Trophoblast cell (in vitro differentiated cells and primary cell): ENCODE measurements around the gene SMIM14.

Experiments used
- DNase-seq, 2 donors: peaks; one replicate each; pipeline ENCODE4 v3.0.0-alpha.2; 2016
- H2AFZ ChIP-seq: 2 replicates; pipeline ENCODE4 v1.6.1; 2013; ENCODE audit warnings: low read length, moderate library complexity, mild to moderate bottlenecking; ENCODE audit not compliant: insufficient read depth, poor library complexity
- H2AK5ac ChIP-seq: 2 replicates; pipeline ENCODE4 v1.6.1; 2013; ENCODE audit warnings: mild to moderate bottlenecking, low read length
- H2BK120ac ChIP-seq: 2 replicates; pipeline ENCODE4 v1.6.1; 2013; ENCODE audit warnings: low read length, mild to moderate bottlenecking, moderate library complexity; ENCODE audit not compliant: insufficient read depth, poor library complexity
- H2BK12ac ChIP-seq: 2 replicates; pipeline ENCODE4 v1.6.1; 2013; ENCODE audit warnings: mild to moderate bottlenecking, low read length, moderate library complexity
- H2BK5ac ChIP-seq: 2 replicates; pipeline ENCODE4 v1.6.1; 2013; ENCODE audit warnings: low read length, low read depth, moderate library complexity, mild to moderate bottlenecking; ENCODE audit not compliant: poor library complexity
- H3K14ac ChIP-seq: 2 replicates; pipeline ENCODE4 v1.6.1; 2013; ENCODE audit warnings: mild to moderate bottlenecking, low read length
- H3K18ac ChIP-seq: 2 replicates; pipeline ENCODE4 v1.6.1; 2013; ENCODE audit warnings: mild to moderate bottlenecking, low read length
- H3K23ac ChIP-seq: 2 replicates; pipeline ENCODE4 v1.6.1; 2013; ENCODE audit warnings: low read length
- H3K27ac ChIP-seq: 2 replicates; pipeline ENCODE4 v1.5.1; 2013; ENCODE audit warnings: low read depth, mild to moderate bottlenecking, inconsistent platforms, low read length, moderate library complexity
- H3K27me3 ChIP-seq: 2 replicates; pipeline ENCODE4 v1.6.1; 2013; ENCODE audit warnings: inconsistent platforms, mild to moderate bottlenecking, low read length, moderate library complexity; ENCODE audit not compliant: insufficient read depth
- H3K36me3 ChIP-seq, 2 experiments: 1 replicate in 1 of 2; 2 replicates in 1 of 2; pipeline ENCODE4 v1.6.1; 2013; ENCODE audit warnings: low read length in 2 of 2, mild to moderate bottlenecking in 2 of 2, moderate library complexity in 1 of 2; ENCODE audit not compliant: insufficient read depth in 2 of 2, control insufficient read depth in 1 of 2
- H3K4ac ChIP-seq: 2 replicates; pipeline ENCODE4 v1.6.1; 2013; ENCODE audit warnings: low read depth, mild to moderate bottlenecking, low read length, moderate library complexity
- H3K4me1 ChIP-seq, 2 experiments: 1 replicate in 1 of 2; 2 replicates in 1 of 2; pipeline ENCODE4 v1.6.1; 2013; ENCODE audit warnings: low read length in 2 of 2, mild to moderate bottlenecking in 2 of 2, moderate library complexity in 1 of 2; ENCODE audit not compliant: insufficient read depth in 2 of 2, control insufficient read depth in 1 of 2
- H3K4me2 ChIP-seq: 2 replicates; pipeline ENCODE4 v1.6.1; 2013; ENCODE audit warnings: inconsistent platforms, mild to moderate bottlenecking, low read length, moderate library complexity
- H3K4me3 ChIP-seq: 2 replicates; pipeline ENCODE4 v1.5.1; 2013; ENCODE audit warnings: mild to moderate bottlenecking, low read depth, low read length, inconsistent platforms
- H3K79me1 ChIP-seq: one replicate; pipeline ENCODE4 v1.6.1; 2013; ENCODE audit warnings: low read length
- H3K79me2 ChIP-seq: 2 replicates; pipeline ENCODE4 v1.6.1; 2013; ENCODE audit warnings: low read length, mild to moderate bottlenecking; ENCODE audit not compliant: control insufficient read depth, insufficient read depth, poor library complexity
- H3K9ac ChIP-seq: 2 replicates; pipeline ENCODE4 v1.6.1; 2013; ENCODE audit warnings: mild to moderate bottlenecking, low read length
- H3K9me3 ChIP-seq: 2 replicates; pipeline ENCODE4 v1.6.1; 2013; ENCODE audit warnings: low read depth, mild to moderate bottlenecking, control low read depth, inconsistent platforms, low read length; ENCODE audit not compliant: insufficient read depth
- H4K12ac ChIP-seq: 2 replicates; pipeline ENCODE4 v1.6.1; 2013; ENCODE audit warnings: low read depth, mild to moderate bottlenecking, low read length, moderate library complexity
- H4K8ac ChIP-seq: 2 replicates; pipeline ENCODE4 v1.6.1; 2013; ENCODE audit warnings: low read depth, mild to moderate bottlenecking, low read length, moderate library complexity
- H4K91ac ChIP-seq: one replicate; pipeline ENCODE4 v1.6.1; 2013; ENCODE audit warnings: low read depth, mild to moderate bottlenecking, low read length, moderate library complexity
- WGBS: extraction: QIAGEN DNeasy Blood & Tissue Kit; methylation state at CpG from one replicate; pipeline ENCODE4 v1.1.7; 2013; ENCODE audit warnings: missing lambda C conversion rate; ENCODE audit not compliant: insufficient read length, insufficient coverage; ENCODE audit errors: extremely low coverage; 5-methylcytosine and 5-hydroxymethylcytosine counted together

The SMIM14 gene

DNA sequence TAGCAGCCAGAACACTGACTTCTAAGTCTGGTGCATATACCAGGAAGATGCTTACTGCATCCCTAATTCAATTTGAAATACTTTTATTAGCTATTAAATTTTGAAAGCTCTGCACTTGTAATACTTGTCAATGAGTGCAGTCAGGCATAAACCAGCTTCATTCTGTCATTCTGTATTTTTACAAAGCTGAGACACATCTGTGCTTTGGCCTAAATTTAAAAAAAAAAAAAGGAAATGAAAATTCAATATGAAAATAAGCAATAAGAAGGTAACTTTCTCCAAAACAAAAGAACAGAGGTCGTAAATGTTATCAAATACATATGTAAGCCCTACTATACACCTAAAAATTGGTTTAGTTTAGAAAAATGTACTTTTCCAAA, 7.0 kb downstream of the SMIM14 start:
- Histone ChIP-seq H3K36me3 (peaks cover 0 to 2% of the 10 kb centered on the region in 2 experiments), H3K14ac (no peak overlapping the region), H4K12ac (no peak overlapping the region), H3K9ac (no peak overlapping the region), H3K9me3 (no peaks in the 10 kb centered on the region), H3K4ac (no peak overlapping the region), H2BK120ac (no peak overlapping the region), H3K23ac (no peak overlapping the region), H3K79me2 (no peaks in the 10 kb centered on the region), H3K27me3 (no peaks in the 10 kb centered on the region), H2AK5ac (no peak overlapping the region), H2BK5ac (no peak overlapping the region), H3K4me1 (peaks cover 0 to 2% of the 10 kb centered on the region in 2 experiments), H4K91ac (no peak overlapping the region), H2AFZ (no peak overlapping the region), H4K8ac (no peak overlapping the region), H3K4me3 (no peak overlapping the region), H3K18ac (no peak overlapping the region), H3K27ac (no peak overlapping the region), H3K79me1 (no peaks in the 10 kb centered on the region), H2BK12ac (no peak overlapping the region), H3K4me2 (no peak overlapping the region)
- WGBS, result no CpG with 5 or more reads among the region's 1 CpG
- DNase-seq, result no peak

DNA sequence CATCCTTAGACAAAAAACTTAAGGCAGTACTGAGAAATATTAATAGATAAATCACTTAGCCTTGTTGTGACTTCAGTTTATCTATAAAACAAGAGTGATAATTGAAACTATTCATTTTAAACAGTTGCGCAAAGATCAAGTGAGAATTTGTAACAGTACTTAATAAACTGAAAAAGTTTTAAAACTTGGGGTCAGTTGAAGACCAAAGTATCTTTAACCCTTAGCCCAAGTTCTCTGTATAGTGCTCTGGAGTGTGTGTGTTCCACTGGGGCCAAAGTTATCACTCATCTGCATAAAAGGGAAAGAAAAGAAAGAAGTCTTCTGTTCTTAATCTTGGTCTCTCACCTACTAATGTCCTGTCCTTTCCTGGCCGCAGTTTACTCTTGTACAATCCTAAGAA, 11.3 kb downstream of the SMIM14 start:
- H3K36me3 ChIP-seq, result peaks cover 0 to 2% of the 10 kb centered on the region in 2 experiments
- no peak overlapping the region for H2BK120ac ChIP-seq
- H3K4me3 ChIP-seq, result no peak overlapping the region
- H3K18ac ChIP-seq, result no peak overlapping the region
- no peak overlapping the region for H3K9ac ChIP-seq
- H3K27ac ChIP-seq, result no peak overlapping the region
- DNase-seq, result no peak
- no peaks in the 10 kb centered on the region for H3K79me1 ChIP-seq
- H4K12ac ChIP-seq, result no peak overlapping the region
- H2AFZ ChIP-seq, result no peak overlapping the region
- H3K4ac ChIP-seq, result no peak overlapping the region
- no CpG with 5 or more reads among the region's 2 CpGs for WGBS
- no peak overlapping the region for H2AK5ac ChIP-seq
- H3K4me1 ChIP-seq, result no peaks in the 10 kb centered on the region
- H3K23ac ChIP-seq, result no peak overlapping the region
- H3K79me2 ChIP-seq, result no peaks in the 10 kb centered on the region
- H4K91ac ChIP-seq, result no peak overlapping the region
- no peak overlapping the region for H3K4me2 ChIP-seq
- no peaks in the 10 kb centered on the region for H3K27me3 ChIP-seq
- no peak overlapping the region for H4K8ac ChIP-seq
- no peak overlapping the region for H3K14ac ChIP-seq
- no peak overlapping the region for H2BK12ac ChIP-seq
- H2BK5ac ChIP-seq, result no peak overlapping the region
- H3K9me3 ChIP-seq, result no peaks in the 10 kb centered on the region

DNA sequence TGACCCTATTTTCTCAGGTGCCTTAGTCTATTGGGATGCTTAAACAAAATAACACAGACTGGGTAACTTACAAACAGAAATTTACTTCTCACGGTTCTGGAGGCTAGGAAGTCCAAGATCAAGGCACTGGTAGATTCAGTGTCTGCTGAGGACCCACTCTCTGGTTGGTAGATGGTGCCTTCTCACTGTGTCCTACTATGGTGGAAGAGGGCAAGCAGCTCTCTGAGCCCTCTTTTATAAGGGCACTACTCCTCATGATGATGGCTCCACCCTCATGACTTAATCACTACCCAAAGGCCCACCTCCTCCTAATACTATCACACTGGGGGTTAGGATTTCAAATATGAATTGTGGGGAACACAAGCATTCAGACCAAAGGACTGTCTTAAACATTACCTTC, 11.8 kb downstream of the SMIM14 start:
- WGBS, result no CpG with 5 or more reads among the region's 1 CpG
- Histone ChIP-seq H2BK12ac (no peak overlapping the region), H3K36me3 (peaks cover 0 to 2% of the 10 kb centered on the region in 2 experiments), H3K9ac (no peak overlapping the region), H2AFZ (no peak overlapping the region), H3K4ac (no peak overlapping the region), H3K27me3 (no peaks in the 10 kb centered on the region), H3K27ac (no peak overlapping the region), H2BK120ac (no peak overlapping the region), H3K4me1 (no peaks in the 10 kb centered on the region), H3K14ac (no peak overlapping the region), H3K79me1 (no peaks in the 10 kb centered on the region), H3K4me2 (no peak overlapping the region), H4K12ac (no peak overlapping the region), H4K8ac (no peak overlapping the region), H3K18ac (no peak overlapping the region), H4K91ac (no peak overlapping the region), H3K23ac (no peak overlapping the region), H2AK5ac (no peak overlapping the region), H3K4me3 (no peak overlapping the region), H2BK5ac (no peak overlapping the region), H3K9me3 (no peaks in the 10 kb centered on the region), H3K79me2 (no peaks in the 10 kb centered on the region)
- no peak for DNase-seq

DNA sequence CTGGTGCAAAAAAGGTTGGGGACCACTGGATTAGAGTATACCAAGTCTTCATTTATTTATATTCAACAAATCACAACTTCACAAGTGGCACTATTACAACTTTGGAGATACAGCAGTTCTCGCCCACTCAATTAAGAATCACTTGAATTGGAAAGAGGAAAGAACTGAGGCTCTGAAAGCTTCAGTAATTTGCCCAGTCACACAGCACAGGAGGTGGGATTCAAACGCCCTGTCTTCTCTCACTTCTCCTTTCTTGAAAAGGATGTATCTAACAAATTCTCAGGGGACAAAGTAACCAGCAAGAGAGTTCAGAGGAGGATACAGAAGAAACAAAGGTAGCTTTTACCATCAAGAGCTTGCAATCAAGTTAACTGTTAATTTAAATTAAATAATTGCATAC, 12.4 kb downstream of the SMIM14 start:
- Histone ChIP-seq H3K79me1 (no peaks in the 10 kb centered on the region), H3K18ac (no peak overlapping the region), H4K12ac (no peak overlapping the region), H3K4ac (no peak overlapping the region), H2BK12ac (no peak overlapping the region), H2BK120ac (no peak overlapping the region), H3K79me2 (no peaks in the 10 kb centered on the region), H3K9me3 (no peaks in the 10 kb centered on the region), H4K8ac (no peak overlapping the region), H3K4me3 (no peak overlapping the region), H3K23ac (no peak overlapping the region), H3K36me3 (peaks cover 0 to 2% of the 10 kb centered on the region in 2 experiments), H2AK5ac (no peak overlapping the region), H3K4me1 (no peaks in the 10 kb centered on the region), H2BK5ac (no peak overlapping the region), H3K9ac (no peak overlapping the region), H3K4me2 (no peak overlapping the region), H3K27me3 (no peaks in the 10 kb centered on the region), H2AFZ (no peak overlapping the region), H3K14ac (no peak overlapping the region), H3K27ac (no peak overlapping the region), H4K91ac (no peak overlapping the region)
- no peak for DNase-seq
- no CpG with 5 or more reads among the region's 2 CpGs for WGBS
